ENCODE measurements around the gene HIGD1B. TPM values are rescaled to one million over a fixed set of nuclear protein-coding genes. Genes with fewer than 3 reads are reported as not detected.
"Not testable (repeated sequence)": the region's sequence is repeated elsewhere in the genome, so short reads cannot be mapped to it uniquely, and the experiment has no call there.

The HIGD1B gene
- 1.8 TPM for polyA plus RNA-seq
- long read RNA-seq, donor 1, result 0 reads
- long read RNA-seq, donor 2, partial matches to known transcripts, result 0 of 1 reads
- long read RNA-seq, donor 2, other reads (novel, unspliced or antisense), result 0 of 1 reads
- long read RNA-seq, donor 3, result 0 reads
- long read RNA-seq, donor 4, result 0 reads
- long read RNA-seq, donor 5, partial matches to known transcripts, result 0 of 1 reads
- long read RNA-seq, donor 5, other reads (novel, unspliced or antisense), result 0 of 1 reads
- long read RNA-seq, donor 6, result 0 reads
- long read RNA-seq, donor 7, partial matches to known transcripts, result 0 of 1 reads
- long read RNA-seq, donor 7, other reads (novel, unspliced or antisense), result 0 of 1 reads
- long read RNA-seq, donor 8, result 0 reads
- long read RNA-seq, donor 9, partial matches to known transcripts, result 0 of 1 reads
- long read RNA-seq, donor 9, other reads (novel, unspliced or antisense), result 0 of 1 reads
- long read RNA-seq, donor 10, partial matches to known transcripts, result 0 of 1 reads
- long read RNA-seq, donor 10, other reads (novel, unspliced or antisense), result 0 of 1 reads
- long read RNA-seq, donor 11, result 0 reads

DNA sequence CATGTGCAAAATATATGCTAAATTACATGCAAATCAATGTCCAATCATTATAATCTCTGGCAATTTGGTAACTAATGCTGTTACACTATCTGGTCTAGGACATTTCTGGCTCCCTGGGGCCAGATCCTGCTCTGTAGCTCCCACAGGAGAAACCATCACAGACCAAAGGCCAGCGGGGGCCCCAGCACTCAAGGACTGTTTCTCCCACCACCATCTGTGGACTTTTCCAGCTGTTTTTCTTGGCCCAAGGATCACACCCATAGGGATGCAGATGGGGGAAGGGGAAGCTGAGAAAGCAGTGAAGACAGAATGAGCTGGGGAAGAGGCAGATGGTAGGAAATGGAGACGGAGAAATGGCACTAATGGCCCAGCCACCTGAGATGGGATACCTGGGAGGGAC lies at the start of gene HIGD1B:
Gene HIGD1B, plus strand, starts transcription at position 298 of the 400 bp plus-strand sequence. CDS start 270 bp downstream, outside the sequence.
- Histone ChIP-seq H3K4me1 (ENCODE audit: control insufficient read depth, insufficient read depth, low read length) (no peaks in the 10 kb centered on the region), H3K36me3 (ENCODE audit: control insufficient read depth, insufficient read depth, low read length) (peaks cover 23% of the 10 kb centered on the region), H3K4me3 (ENCODE audit: low read length) (no peak within 1 kb of the TSS), H3K9me3 (ENCODE audit: control insufficient read depth, low read depth, low read length) (no peaks in the 10 kb centered on the region), H3K27me3 (ENCODE audit: control insufficient read depth, insufficient read depth, low read length) (peaks cover 3% of the 10 kb centered on the region), H3K27ac (ENCODE audit: low read length) (no peak within 1 kb of the TSS)
- WGBS (ENCODE audit: insufficient coverage, low lambda C conversion rate), result no CpG with 5 or more reads among the region's 2 CpGs
- DNase-seq, result no peak

DNA sequence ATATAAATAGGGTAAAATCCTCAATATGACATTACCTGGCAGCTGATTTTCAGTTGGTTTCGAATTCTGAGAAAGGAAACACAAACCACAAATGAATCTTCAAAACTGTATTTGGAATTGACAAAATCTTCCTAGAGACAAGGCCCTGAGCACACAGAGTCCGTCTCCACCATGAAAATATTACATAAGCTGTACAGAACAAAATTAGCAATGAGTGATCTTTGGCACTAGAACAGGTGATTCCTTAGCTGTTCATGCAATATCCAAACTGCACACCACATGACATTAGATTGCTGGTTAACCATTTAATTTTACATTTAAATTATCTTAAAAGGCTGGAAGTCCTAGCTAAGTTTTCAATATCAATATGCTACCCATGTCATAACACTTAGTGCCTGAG lies 49.3 kb upstream of the HIGD1B start:
- WGBS (ENCODE audit: insufficient coverage, low lambda C conversion rate), result no CpG with 5 or more reads among the region's 2 CpGs
- peaks cover under 1% of the 10 kb centered on the region for H3K36me3 ChIP-seq (ENCODE audit: control insufficient read depth, insufficient read depth, low read length)
- no peak overlapping the region for H3K4me3 ChIP-seq (ENCODE audit: low read length)
- H3K27ac ChIP-seq (ENCODE audit: low read length), result no peak overlapping the region
- H3K9me3 ChIP-seq (ENCODE audit: control insufficient read depth, low read depth, low read length), result no peaks in the 10 kb centered on the region
- DNase-seq, result peak; percentile 33 to 60
- no peaks in the 10 kb centered on the region for H3K27me3 ChIP-seq (ENCODE audit: control insufficient read depth, insufficient read depth, low read length)
- H3K4me1 ChIP-seq (ENCODE audit: control insufficient read depth, insufficient read depth, low read length), result no peaks in the 10 kb centered on the region

DNA sequence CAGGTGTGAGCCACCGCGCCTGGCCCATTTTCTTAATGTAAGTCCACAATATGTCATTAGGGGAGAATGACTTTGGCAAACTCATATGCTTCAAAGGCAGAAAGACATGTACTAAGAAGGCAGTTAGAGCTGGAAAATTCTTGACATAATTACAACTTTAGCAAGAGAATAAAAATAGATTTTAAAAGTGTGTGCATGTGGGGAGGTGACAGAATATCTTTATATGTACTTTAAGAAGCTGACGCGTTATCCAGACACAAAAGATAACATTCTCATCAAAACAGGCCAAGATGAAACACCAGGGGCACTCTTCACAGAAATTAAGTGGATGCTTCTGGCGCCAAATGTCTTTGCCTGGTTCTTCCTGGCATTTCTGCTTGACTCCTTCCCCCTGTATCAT lies 45.8 kb upstream of the HIGD1B start:
- no peaks in the 10 kb centered on the region for H3K27me3 ChIP-seq (ENCODE audit: control insufficient read depth, insufficient read depth, low read length)
- no peak overlapping the region for H3K4me3 ChIP-seq (ENCODE audit: low read length)
- no peaks in the 10 kb centered on the region for H3K4me1 ChIP-seq (ENCODE audit: control insufficient read depth, insufficient read depth, low read length)
- no peaks in the 10 kb centered on the region for H3K9me3 ChIP-seq (ENCODE audit: control insufficient read depth, low read depth, low read length)
- peaks cover 13% of the 10 kb centered on the region for H3K36me3 ChIP-seq (ENCODE audit: control insufficient read depth, insufficient read depth, low read length)
- DNase-seq, result no peak
- WGBS (ENCODE audit: insufficient coverage, low lambda C conversion rate), result 100% methylated on average over 1 of the region's 5 CpGs
- no peak overlapping the region for H3K27ac ChIP-seq (ENCODE audit: low read length)

DNA sequence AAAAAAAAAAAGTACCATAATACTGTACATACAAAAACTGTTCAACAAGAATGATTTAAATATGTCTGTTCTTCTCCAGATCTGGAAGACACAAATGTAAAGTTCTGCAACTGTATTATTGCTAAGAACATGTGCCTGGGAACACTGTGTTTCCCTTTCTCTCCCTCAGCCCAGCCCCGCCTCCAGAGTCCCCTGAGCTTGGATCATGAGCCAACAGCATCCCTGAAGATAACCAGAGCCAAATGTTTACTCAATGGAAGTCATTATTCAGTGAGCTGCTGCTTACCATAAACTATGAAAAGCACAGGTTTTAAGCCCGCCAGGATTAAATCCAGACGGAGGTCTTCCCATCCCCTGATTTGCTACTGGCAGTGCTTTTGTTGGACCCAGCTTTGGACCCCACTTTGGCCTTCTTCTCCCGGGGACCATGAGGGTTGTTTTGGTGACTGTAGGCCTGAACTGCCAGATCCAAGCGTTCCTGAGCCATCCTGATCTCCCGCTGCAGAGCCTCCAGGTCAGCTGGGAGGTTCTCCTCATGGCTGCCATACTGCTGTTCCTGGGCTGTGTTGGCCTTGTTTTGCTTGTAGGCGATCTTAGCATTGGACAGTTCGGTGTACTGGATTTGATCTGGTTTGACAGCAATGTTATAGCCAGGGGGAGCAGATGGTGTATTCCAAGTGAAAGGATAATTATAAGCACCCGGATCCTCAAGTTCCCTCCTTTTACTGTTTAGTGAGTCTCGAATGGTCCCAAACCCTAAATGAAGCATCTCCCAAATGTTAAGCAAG lies 43.2 kb upstream of the HIGD1B start:
- peaks cover 13% of the 10 kb centered on the region for H3K36me3 ChIP-seq (ENCODE audit: control insufficient read depth, insufficient read depth, low read length)
- H3K27ac ChIP-seq (ENCODE audit: low read length), result peak overlapping the region; percentile 36
- H3K4me3 ChIP-seq (ENCODE audit: low read length), result no peak overlapping the region
- DNase-seq, result peak in 1 of 2 donors; percentile 19
- H3K9me3 ChIP-seq (ENCODE audit: control insufficient read depth, low read depth, low read length), result no peaks in the 10 kb centered on the region
- no peaks in the 10 kb centered on the region for H3K27me3 ChIP-seq (ENCODE audit: control insufficient read depth, insufficient read depth, low read length)
- no peaks in the 10 kb centered on the region for H3K4me1 ChIP-seq (ENCODE audit: control insufficient read depth, insufficient read depth, low read length)
- WGBS (ENCODE audit: insufficient coverage, low lambda C conversion rate), result no CpG with 5 or more reads among the region's 10 CpGs

DNA sequence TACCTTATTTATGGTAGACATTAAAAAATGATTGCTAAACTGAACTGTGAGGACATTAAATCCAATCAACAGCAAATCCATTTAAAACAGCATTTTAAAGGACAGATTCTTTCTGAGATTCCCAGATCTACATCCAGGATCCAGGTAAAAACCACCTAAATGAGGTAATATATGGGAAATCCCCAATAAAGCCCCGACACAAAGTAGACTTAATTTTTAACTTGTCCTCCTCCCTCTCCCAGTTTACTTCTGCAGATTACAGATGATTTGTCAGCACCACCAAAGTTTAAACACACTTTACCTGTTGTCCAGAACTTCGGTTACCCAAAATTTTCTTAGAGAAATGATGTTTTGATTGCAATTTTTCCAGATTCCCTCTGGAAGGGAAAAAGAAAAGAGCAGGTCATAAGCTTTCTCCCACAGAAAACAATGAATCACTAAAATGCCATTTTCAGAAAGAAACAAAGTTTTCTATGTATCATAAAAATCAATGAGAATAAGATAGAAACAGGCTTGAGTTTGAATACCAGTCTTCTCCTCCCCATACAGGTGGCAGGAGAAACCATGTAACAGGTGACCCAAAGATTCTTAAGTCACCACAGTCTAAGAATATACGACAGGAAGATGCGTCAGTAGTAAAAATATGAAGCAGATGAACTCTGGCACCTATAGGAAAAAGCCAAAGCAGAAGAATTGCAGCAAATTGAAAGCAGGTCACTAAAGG lies 40.4 kb upstream of the HIGD1B start:
- Histone ChIP-seq H3K9me3 (ENCODE audit: control insufficient read depth, low read depth, low read length) (no peaks in the 10 kb centered on the region), H3K4me3 (ENCODE audit: low read length) (no peak overlapping the region), H3K36me3 (ENCODE audit: control insufficient read depth, insufficient read depth, low read length) (peaks cover 13% of the 10 kb centered on the region), H3K4me1 (ENCODE audit: control insufficient read depth, insufficient read depth, low read length) (no peaks in the 10 kb centered on the region), H3K27ac (ENCODE audit: low read length) (no peak overlapping the region), H3K27me3 (ENCODE audit: control insufficient read depth, insufficient read depth, low read length) (no peaks in the 10 kb centered on the region)
- WGBS (ENCODE audit: insufficient coverage, low lambda C conversion rate), result 80% methylated on average over 1 of the region's 4 CpGs
- DNase-seq, result no peak

DNA sequence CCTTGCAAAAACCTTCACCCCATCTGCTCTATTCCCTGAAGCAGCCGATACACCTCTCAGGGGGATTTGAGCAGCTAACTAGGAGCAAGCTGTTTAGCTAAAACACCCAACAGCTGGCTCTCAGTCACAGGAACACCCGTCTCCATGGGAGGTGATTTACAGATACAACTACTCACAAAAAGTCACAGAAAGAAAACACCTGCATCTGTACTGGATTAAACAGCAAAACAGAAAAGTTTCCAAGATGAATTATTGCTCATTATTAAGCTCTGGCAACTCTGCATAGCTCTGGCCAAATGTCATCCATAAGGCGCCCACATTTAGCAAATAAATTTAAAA lies 39.9 kb upstream of the HIGD1B start:
- Histone ChIP-seq H3K27me3 (ENCODE audit: control insufficient read depth, insufficient read depth, low read length) (no peaks in the 10 kb centered on the region), H3K27ac (ENCODE audit: low read length) (no peak overlapping the region), H3K9me3 (ENCODE audit: control insufficient read depth, low read depth, low read length) (no peaks in the 10 kb centered on the region), H3K4me3 (ENCODE audit: low read length) (no peak overlapping the region), H3K4me1 (ENCODE audit: control insufficient read depth, insufficient read depth, low read length) (no peaks in the 10 kb centered on the region), H3K36me3 (ENCODE audit: control insufficient read depth, insufficient read depth, low read length) (peaks cover 13% of the 10 kb centered on the region)
- DNase-seq, result no peak
- 100% methylated on average over 1 of the region's 3 CpGs for WGBS (ENCODE audit: insufficient coverage, low lambda C conversion rate)

DNA sequence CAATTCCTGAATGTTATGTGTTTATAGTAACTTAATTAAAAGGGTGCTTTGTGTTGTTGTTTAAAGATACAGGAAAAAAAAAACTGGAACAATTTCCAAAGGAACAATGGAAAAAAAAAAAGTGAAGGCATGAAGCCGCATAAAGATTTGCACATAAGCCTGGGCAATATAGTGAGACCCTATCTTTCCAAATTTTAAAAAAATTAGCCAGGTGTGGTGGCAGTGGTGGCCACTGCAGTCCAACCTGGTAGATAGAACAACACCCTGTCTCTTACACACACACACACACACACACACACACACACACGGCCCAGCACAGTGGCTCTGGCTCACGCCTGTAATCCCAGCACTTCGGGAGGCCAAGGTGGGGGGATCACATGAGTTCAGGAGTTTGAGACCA lies 39.5 kb upstream of the HIGD1B start:
- Histone ChIP-seq H3K27ac (ENCODE audit: low read length) (no peak overlapping the region), H3K9me3 (ENCODE audit: control insufficient read depth, low read depth, low read length) (no peaks in the 10 kb centered on the region), H3K4me1 (ENCODE audit: control insufficient read depth, insufficient read depth, low read length) (no peaks in the 10 kb centered on the region), H3K4me3 (ENCODE audit: low read length) (no peak overlapping the region), H3K27me3 (ENCODE audit: control insufficient read depth, insufficient read depth, low read length) (no peaks in the 10 kb centered on the region), H3K36me3 (ENCODE audit: control insufficient read depth, insufficient read depth, low read length) (peaks cover 13% of the 10 kb centered on the region)
- 83% methylated on average over 1 of the region's 4 CpGs for WGBS (ENCODE audit: insufficient coverage, low lambda C conversion rate)
- no peak for DNase-seq

DNA sequence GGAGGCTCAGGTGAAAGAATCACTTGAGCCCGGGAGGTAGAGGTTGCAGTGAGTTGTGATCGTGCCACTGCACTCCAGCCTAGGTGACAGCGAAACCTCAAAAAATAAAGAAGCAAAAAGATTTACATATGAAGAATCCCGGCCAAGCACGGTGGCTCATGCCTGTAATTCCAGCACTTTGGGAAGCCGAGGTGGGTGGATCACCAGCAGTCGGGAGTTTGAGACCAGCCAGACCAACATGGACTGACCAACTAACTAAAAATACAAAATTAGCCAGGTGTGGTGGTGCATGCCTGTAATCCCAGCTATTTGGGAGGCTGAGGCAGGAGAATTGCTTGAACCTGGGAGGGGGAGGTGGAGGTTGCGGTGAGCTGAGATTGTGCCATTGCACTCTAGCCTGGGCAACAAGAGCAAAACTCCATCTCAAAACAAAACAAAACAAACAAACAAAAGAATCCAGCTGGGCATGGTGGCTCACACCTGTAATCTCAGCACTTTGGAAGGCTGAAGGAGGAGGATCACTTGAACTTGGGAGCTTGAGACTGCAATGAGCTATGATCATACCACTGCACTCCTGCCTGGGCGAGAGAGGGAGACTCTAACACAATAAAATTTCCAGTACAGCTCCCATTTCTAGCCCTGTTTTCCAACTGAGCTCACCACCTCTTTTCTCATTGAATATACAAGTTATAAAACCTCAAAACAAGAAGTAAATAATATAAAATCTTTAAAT lies 38.9 kb upstream of the HIGD1B start:
- not testable (repeated sequence) for DNase-seq; H3K4me3 ChIP-seq (ENCODE audit: low read length); H3K4me1 ChIP-seq (ENCODE audit: control insufficient read depth, insufficient read depth, low read length); H3K9me3 ChIP-seq (ENCODE audit: control insufficient read depth, low read depth, low read length); H3K27ac ChIP-seq (ENCODE audit: low read length); H3K27me3 ChIP-seq (ENCODE audit: control insufficient read depth, insufficient read depth, low read length)
- H3K36me3 ChIP-seq (ENCODE audit: control insufficient read depth, insufficient read depth, low read length), result peaks cover 10% of the 10 kb centered on the region
- WGBS (ENCODE audit: insufficient coverage, low lambda C conversion rate), result no CpG with 5 or more reads among the region's 9 CpGs

DNA sequence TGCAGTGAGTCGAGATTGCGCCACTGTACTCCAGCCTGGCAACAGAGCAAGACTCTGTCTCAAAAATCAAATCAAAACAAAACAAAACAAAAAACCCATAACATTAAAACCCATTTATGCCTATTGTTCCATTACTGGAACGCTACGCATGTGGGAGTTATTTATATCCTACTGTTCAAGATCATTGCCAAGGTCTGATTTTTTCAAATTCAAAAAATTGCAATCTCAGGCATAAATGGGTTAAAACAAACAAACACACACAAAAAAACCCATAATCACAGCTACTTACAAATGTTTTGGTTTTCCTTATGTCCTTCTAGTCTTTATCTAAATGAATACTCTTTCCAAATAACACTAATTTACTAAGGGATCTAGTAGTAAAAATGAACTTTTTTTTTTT lies 35.4 kb upstream of the HIGD1B start:
- no peak for DNase-seq
- H3K4me1 ChIP-seq (ENCODE audit: control insufficient read depth, insufficient read depth, low read length), result no peaks in the 10 kb centered on the region
- no peak overlapping the region for H3K27ac ChIP-seq (ENCODE audit: low read length)
- 88% methylated on average over 2 of the region's 4 CpGs for WGBS (ENCODE audit: insufficient coverage, low lambda C conversion rate)
- H3K9me3 ChIP-seq (ENCODE audit: control insufficient read depth, low read depth, low read length), result no peaks in the 10 kb centered on the region
- H3K36me3 ChIP-seq (ENCODE audit: control insufficient read depth, insufficient read depth, low read length), result no peaks in the 10 kb centered on the region
- H3K27me3 ChIP-seq (ENCODE audit: control insufficient read depth, insufficient read depth, low read length), result no peaks in the 10 kb centered on the region
- H3K4me3 ChIP-seq (ENCODE audit: low read length), result no peak overlapping the region

DNA sequence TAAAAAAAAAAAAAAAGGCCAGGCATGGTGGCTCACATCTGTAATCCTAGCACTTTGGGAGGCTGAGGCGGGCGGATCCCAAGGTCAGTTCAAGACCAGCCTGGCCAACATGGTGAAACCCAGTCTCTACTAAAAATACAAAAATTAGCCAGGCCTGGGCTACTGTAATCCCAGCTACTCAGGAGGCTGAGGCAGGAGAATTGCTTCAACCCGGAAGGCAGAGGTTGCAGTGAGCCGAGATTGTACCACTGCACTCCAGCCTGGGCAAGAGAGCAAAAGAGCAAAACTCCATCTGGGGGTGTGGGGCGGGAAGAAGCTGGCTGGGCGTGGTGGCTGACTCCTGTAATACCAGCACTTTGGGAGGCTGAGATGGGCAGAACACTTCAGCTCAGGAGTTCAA lies 29.2 kb upstream of the HIGD1B start:
- H3K27ac ChIP-seq (ENCODE audit: low read length); H3K27me3 ChIP-seq (ENCODE audit: control insufficient read depth, insufficient read depth, low read length); H3K9me3 ChIP-seq (ENCODE audit: control insufficient read depth, low read depth, low read length); H3K4me1 ChIP-seq (ENCODE audit: control insufficient read depth, insufficient read depth, low read length); H3K4me3 ChIP-seq (ENCODE audit: low read length); DNase-seq; H3K36me3 ChIP-seq (ENCODE audit: control insufficient read depth, insufficient read depth, low read length): not testable (repeated sequence)
- no CpG with 5 or more reads among the region's 6 CpGs for WGBS (ENCODE audit: insufficient coverage, low lambda C conversion rate)
